Dedifferentiated amniotic fluid mesenchymal stem cell (primary cell): Measurements from ENCODE around the gene LILRA6.
A peak's percentile ranks its signal among the peaks of the same experiment; 100 is the strongest.
"Not testable (repeated sequence)": the region's sequence is repeated elsewhere in the genome, so short reads cannot be mapped to it uniquely, and the experiment has no call there.

ENCODE experiments used
- DNase-seq: peaks from one replicate; pipeline ENCODE4 v3.0.0-alpha.2; 2016; ENCODE audit errors: extremely low spot score

Gene LILRA6

GRCh38 chr19:54266133-54266532 is 23.5 kb upstream of the LILRA6 start:
- no peak for DNase-seq

DNA sequence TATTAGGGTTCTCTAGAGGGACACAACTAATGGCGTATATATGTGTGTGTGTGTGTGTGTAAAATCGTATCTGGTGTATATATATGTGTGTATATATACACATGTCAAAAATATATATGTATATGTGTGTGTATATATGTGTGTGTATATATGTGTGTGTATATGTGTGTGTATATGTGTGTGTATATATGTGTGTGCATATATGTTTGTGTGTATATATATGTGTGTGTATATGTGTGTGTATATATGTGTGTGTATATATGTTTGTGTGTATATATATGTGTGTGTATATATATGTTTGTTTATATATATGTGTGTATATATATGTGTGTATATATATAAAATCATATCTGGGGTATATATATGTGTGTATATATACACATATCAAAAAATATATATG is 19.9 kb upstream of the LILRA6 start:
- no peak for DNase-seq

GRCh38 chr19:54262066-54262465 is 19.5 kb upstream of the LILRA6 start:
- DNase-seq, result no peak

GRCh38 chr19:54257116-54257480 is 14.5 kb upstream of the LILRA6 start, which contains the start of gene LILRB5:
LILRB5 (minus strand) TSS chr19:54257273; CDS start chr19:54257193, 80 bp downstream.
- DNase-seq, result no peak

DNA sequence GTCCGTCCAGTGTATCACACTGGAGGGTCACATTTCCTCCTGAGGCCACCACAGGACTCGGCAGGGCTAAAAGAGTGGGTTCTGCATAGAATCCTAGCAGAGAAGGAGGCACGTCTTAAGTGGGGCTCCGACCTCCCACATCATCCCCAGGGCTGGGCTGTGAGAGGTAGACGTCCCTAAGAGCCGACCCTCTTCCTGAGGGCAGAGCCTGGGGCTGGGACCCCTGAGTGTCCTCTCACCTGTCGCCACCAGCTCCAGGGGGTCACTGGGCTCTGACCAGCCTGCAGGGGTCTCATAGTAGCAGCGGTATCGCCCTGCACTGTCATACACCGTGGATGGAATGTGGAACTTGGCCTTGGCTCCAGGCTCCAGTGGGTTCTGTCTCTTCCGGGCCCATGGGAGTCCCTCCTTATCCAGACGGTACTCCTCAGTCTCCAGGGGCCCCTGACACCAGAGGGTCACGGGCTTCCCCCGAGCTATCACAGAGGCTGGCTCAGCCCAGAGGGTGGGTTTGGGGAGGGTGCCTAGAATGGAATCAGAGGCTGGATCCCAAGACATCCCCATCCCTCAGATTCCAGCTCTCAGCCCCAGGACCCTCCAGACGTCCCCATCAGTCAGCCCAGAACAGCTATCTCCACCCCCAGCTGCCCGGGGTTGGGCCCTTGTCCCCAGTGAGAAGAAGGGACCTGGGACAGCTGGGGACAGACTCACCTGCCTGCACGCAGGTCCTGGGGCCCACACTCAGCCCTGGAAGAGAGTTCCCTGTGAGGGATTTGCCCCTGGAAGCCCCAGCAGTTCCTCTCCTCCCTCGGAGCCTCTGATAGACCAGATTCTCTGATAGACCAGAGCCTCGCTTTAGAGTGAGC is 13.9 kb upstream of the LILRA6 start:
- DNase-seq, result no peak

- no peak for DNase-seq
Measured at GRCh38 chr19:54255105-54255775, 12.7 kb upstream of the LILRA6 start.

- no peak for DNase-seq
Measured at GRCh38 chr19:54254195-54254906, 11.8 kb upstream of the LILRA6 start.

- DNase-seq, result no peak
Measured at GRCh38 chr19:54253331-54254194, 11.0 kb upstream of the LILRA6 start.

DNA sequence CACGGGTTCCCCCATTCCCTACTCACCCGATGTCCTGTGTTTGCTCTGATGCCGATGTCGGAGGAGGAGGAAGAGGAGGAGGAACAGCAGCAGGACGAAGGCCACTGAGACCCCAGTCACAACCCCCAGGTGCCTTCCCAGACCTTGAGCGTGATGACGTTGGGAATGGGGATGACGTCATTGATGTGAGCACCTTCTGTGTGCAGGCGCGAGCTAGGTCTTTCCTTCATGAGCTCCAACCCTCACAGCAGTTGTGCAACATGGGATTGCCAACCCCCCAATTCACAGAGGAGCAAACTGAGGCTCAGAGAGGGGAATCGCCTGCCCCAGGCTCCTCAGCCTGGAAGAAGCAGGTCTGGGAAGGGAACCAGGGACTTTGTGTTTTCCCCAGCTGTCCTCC is 10.3 kb upstream of the LILRA6 start:
- no peak for DNase-seq

- no peak for DNase-seq
Measured at GRCh38 chr19:54252243-54252642, 9.7 kb upstream of the LILRA6 start.

GRCh38 chr19:54248016-54248601 is 5.5 kb upstream of the LILRA6 start:
- no peak for DNase-seq

GRCh38 chr19:54247106-54247930 is 4.7 kb upstream of the LILRA6 start:
- DNase-seq, result no peak

DNA sequence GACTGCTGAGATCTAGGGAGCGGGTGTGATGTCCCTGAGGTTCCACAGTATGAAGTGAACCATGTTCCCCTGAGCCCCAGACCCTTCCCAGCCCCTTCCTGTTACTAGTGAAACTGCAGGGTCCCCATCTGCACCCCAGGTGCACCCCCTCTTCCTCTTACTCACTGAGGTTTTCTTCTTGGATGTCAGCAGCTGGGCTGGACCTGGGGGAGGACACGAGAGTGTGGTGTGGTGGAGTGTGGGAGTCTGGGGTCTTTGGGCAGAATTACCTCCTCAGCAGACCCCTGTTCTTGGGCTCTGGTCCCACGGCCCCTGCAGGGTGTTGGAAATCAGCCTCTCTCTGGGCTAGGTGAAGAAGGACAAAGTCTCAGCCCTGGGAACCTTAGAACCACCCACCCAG is 3.3 kb upstream of the LILRA6 start:
- no peak for DNase-seq

GRCh38 chr19:54243809-54244208 is 1.2 kb upstream of the LILRA6 start:
- not testable (repeated sequence) for DNase-seq

GRCh38 chr19:54242234-54242633 is 356 bp downstream of the LILRA6 start:
- DNase-seq, result not testable (repeated sequence)

- not testable (repeated sequence) for DNase-seq
Measured at GRCh38 chr19:54240372-54241336, 1.9 kb downstream of the LILRA6 start.

GRCh38 chr19:54239491-54240371 is 2.9 kb downstream of the LILRA6 start:
- DNase-seq, result not testable (repeated sequence)

- DNase-seq, result peak; percentile 13
Measured at GRCh38 chr19:54233941-54234340, 8.6 kb downstream of the LILRA6 start.
